ENCODE data around the gene PCNT. TPM values are rescaled to one million over a fixed set of nuclear protein-coding genes. Genes with fewer than 3 reads are reported as not detected.
"Not testable (repeated sequence)": the region's sequence is repeated elsewhere in the genome, so short reads cannot be mapped to it uniquely, and the experiment has no call there.

Gene PCNT
- total RNA-seq, 1 donor = 19.2 TPM

DNA sequence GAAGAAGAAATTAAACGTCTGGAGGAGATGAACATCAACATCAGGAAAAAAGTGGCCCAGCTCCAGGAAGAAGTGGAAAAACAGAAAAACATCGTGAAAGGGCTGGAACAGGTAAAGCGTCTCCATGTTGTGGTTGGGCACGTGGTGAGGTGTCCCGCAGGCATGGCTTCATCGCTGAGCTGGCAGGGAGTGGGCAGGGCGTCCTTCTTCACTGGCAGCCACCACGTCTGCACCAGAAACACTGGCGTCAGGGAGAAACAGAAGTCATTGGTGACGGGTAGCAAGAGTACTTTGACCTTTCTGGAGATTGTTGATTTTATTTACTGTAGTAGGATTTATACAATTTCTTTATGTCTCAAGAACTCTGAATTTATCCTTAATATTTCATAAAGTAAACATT is 75.7 kb downstream of the PCNT start:
- no peaks in the 10 kb centered on the region for H3K4me1 ChIP-seq (ENCODE audit: insufficient read depth, low read length)
- no peaks in the 10 kb centered on the region for H3K79me2 ChIP-seq (ENCODE audit: insufficient read depth, low read length)
- no peak overlapping the region for H2AFZ ChIP-seq (ENCODE audit: low read length)
- no peak for DNase-seq (ENCODE audit: insufficient read length, low spot score, missing footprints)
- TF ChIP-seq, protein P1, sequence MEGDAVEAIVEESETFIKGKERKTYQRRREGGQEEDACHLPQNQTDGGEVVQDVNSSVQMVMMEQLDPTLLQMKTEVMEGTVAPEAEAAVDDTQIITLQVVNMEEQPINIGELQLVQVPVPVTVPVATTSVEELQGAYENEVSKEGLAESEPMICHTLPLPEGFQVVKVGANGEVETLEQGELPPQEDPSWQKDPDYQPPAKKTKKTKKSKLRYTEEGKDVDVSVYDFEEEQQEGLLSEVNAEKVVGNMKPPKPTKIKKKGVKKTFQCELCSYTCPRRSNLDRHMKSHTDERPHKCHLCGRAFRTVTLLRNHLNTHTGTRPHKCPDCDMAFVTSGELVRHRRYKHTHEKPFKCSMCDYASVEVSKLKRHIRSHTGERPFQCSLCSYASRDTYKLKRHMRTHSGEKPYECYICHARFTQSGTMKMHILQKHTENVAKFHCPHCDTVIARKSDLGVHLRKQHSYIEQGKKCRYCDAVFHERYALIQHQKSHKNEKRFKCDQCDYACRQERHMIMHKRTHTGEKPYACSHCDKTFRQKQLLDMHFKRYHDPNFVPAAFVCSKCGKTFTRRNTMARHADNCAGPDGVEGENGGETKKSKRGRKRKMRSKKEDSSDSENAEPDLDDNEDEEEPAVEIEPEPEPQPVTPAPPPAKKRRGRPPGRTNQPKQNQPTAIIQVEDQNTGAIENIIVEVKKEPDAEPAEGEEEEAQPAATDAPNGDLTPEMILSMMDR (IDR thresholded peaks at IDR 0.05; ENCODE audit: extremely low read depth, low read depth, low read length) = no peak
- no peaks in the 10 kb centered on the region for H3K27me3 ChIP-seq (ENCODE audit: insufficient read depth, low read length)
- H4K20me1 ChIP-seq (ENCODE audit: insufficient read depth, low read length) = peaks cover 2% of the 10 kb centered on the region
- no peaks in the 10 kb centered on the region for H3K9me3 ChIP-seq (ENCODE audit: low read depth, low read length)
- no peak overlapping the region for H3K4me2 ChIP-seq (ENCODE audit: insufficient read depth, low read length)
- H3K36me3 ChIP-seq (ENCODE audit: insufficient read depth, low read length) = peaks cover 52% of the 10 kb centered on the region
- H3K4me3 ChIP-seq (ENCODE audit: insufficient read depth, low read length) = no peak overlapping the region
- no peak overlapping the region for H3K27ac ChIP-seq (ENCODE audit: low read depth, low read length)

DNA sequence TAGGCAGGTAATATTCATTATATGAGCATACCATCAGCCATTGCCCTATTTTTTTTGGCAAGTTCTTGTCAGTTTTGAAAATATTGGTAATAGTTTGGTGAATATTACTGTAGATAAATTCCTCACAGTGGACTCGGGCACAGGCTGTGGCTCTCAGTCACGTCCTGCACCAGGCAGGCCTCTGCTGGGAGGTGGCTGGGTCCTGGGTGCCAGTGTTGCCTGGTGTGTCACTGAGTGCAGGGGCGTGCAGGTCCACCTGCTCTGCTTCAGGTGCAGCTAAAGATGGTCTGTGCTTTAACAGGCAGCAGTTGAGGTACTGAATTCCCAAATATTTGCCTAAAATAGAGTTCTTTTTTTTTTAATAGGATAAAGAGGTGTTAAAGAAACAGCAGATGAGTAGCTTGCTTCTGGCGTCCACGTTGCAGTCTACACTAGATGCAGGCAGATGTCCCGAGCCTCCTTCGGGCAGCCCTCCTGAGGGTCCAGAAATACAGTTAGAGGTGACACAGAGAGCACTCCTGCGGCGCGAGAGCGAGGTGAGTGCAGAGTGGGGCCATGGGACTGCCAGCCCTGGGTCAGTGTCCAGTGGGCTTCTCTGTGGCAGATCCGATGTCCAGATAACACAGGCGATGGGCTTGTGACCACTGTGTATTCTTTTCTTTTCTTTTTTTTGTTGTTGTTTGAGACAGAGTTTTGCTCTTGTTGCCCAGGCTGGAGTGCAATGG is 77.4 kb downstream of the PCNT start:
- no peaks in the 10 kb centered on the region for H4K20me1 ChIP-seq (ENCODE audit: insufficient read depth, low read length)
- H3K4me3 ChIP-seq (ENCODE audit: insufficient read depth, low read length) = no peak overlapping the region
- H3K9me3 ChIP-seq (ENCODE audit: low read depth, low read length) = no peaks in the 10 kb centered on the region
- H3K4me1 ChIP-seq (ENCODE audit: insufficient read depth, low read length) = no peaks in the 10 kb centered on the region
- peaks cover 52% of the 10 kb centered on the region for H3K36me3 ChIP-seq (ENCODE audit: insufficient read depth, low read length)
- TF ChIP-seq, protein P1 (IDR thresholded peaks at IDR 0.05; ENCODE audit: extremely low read depth, low read depth, low read length) = no peak
- no peaks in the 10 kb centered on the region for H3K79me2 ChIP-seq (ENCODE audit: insufficient read depth, low read length)
- no peak overlapping the region for H3K27ac ChIP-seq (ENCODE audit: low read depth, low read length)
- no peak overlapping the region for H3K4me2 ChIP-seq (ENCODE audit: insufficient read depth, low read length)
- DNase-seq (ENCODE audit: insufficient read length, low spot score, missing footprints) = peak; percentile 58
- no peaks in the 10 kb centered on the region for H3K27me3 ChIP-seq (ENCODE audit: insufficient read depth, low read length)
- no peak overlapping the region for H2AFZ ChIP-seq (ENCODE audit: low read length)

DNA sequence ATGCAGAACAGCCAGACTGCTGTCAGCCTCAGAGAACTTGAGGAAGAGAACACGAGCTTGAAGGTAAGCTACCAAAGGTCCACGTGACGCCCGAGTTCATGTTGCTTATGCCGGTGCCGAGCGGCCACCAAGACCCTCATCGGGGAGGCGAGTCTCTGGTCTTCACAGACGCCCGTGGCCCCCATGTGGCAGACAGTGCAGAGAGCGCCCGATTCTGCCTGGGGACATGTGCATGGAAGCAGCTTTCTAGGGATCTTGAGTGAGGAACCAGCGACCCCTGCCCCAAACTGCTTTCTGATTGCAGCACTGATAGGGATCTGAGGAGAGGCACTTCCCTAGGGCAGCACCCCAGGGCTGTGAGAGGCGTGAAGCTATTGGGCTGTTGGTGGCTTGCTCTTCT is 78.5 kb downstream of the PCNT start:
- Histone ChIP-seq H3K9me3 (ENCODE audit: low read depth, low read length) (no peaks in the 10 kb centered on the region), H3K27me3 (ENCODE audit: insufficient read depth, low read length) (no peaks in the 10 kb centered on the region), H3K4me1 (ENCODE audit: insufficient read depth, low read length) (no peaks in the 10 kb centered on the region), H3K4me3 (ENCODE audit: insufficient read depth, low read length) (no peak overlapping the region), H4K20me1 (ENCODE audit: insufficient read depth, low read length) (no peaks in the 10 kb centered on the region), H2AFZ (ENCODE audit: low read length) (no peak overlapping the region), H3K36me3 (ENCODE audit: insufficient read depth, low read length) (peaks cover 46% of the 10 kb centered on the region), H3K27ac (ENCODE audit: low read depth, low read length) (no peak overlapping the region), H3K4me2 (ENCODE audit: insufficient read depth, low read length) (no peak overlapping the region), H3K79me2 (ENCODE audit: insufficient read depth, low read length) (no peaks in the 10 kb centered on the region)
- TF ChIP-seq, protein P1 (IDR thresholded peaks at IDR 0.05; ENCODE audit: extremely low read depth, low read depth, low read length) = no peak
- peak; percentile 42 for DNase-seq (ENCODE audit: insufficient read length, low spot score, missing footprints)

DNA sequence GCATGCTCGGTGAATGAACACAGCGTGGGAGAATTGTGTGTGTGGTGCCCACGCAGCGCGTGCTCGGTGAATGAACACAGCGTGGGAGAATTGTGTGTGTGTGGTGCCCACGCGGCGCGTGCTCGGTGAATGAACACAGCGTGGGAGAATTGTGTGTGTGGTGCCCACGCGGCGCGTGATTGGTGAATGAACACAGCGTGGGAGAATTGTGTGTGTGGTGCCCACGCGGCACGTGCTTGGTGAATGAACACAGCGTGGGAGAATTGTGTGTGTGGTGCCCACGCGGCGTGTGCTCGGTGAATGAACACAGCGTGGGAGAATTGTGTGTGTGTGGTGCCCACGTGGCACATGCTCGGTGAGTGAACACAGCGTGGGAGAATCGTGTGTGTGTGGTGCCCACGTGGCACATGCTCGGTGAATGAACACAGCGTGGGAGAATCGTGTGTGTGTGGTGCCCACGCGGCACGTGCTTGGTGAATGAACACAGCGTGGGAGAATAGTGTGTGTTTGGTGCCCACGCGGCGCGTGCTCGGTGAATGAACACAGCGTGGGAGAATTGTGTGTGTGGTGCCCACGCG is 79.4 kb downstream of the PCNT start:
- not testable (repeated sequence) for H3K4me3 ChIP-seq (ENCODE audit: insufficient read depth, low read length); H3K79me2 ChIP-seq (ENCODE audit: insufficient read depth, low read length); DNase-seq (ENCODE audit: insufficient read length, low spot score, missing footprints)

More for the DNA sequence above, 79.4 kb downstream of the PCNT start:
- not testable (repeated sequence) for H3K27ac ChIP-seq (ENCODE audit: low read depth, low read length); H2AFZ ChIP-seq (ENCODE audit: low read length); H3K9me3 ChIP-seq (ENCODE audit: low read depth, low read length); H3K4me1 ChIP-seq (ENCODE audit: insufficient read depth, low read length); H3K27me3 ChIP-seq (ENCODE audit: insufficient read depth, low read length); H4K20me1 ChIP-seq (ENCODE audit: insufficient read depth, low read length); H3K4me2 ChIP-seq (ENCODE audit: insufficient read depth, low read length)
- H3K36me3 ChIP-seq (ENCODE audit: insufficient read depth, low read length) = peaks cover 37% of the 10 kb centered on the region
